Measurements from ENCODE around the gene SUSD2.
A peak's percentile ranks its signal among the peaks of the same experiment; 100 is the strongest.

Gene SUSD2

GRCh38 chr22:24148266-24149197, 32.8 kb upstream of the SUSD2 start:
- H3K27ac ChIP-seq (ENCODE audit: low read depth, low read length, poor library complexity, severe bottlenecking), result no peak overlapping the region
- no peaks in the 10 kb centered on the region for H3K27me3 ChIP-seq (ENCODE audit: insufficient read depth, low read length)
- H3K4me1 ChIP-seq (ENCODE audit: insufficient read depth, low read length, severe bottlenecking), result peaks cover 40% of the 10 kb centered on the region
- H2AFZ ChIP-seq (ENCODE audit: low read length), result no peak overlapping the region
- no peak overlapping the region for H3K4me2 ChIP-seq (ENCODE audit: low read length)
- no peaks in the 10 kb centered on the region for H3K79me2 ChIP-seq (ENCODE audit: insufficient read depth, low read length)
- no peaks in the 10 kb centered on the region for H3K9me3 ChIP-seq (ENCODE audit: low read length)
- no peaks in the 10 kb centered on the region for H4K20me1 ChIP-seq (ENCODE audit: insufficient read depth, low read length)
- no peak overlapping the region for H3K4me3 ChIP-seq (ENCODE audit: low read depth, low read length, poor library complexity, severe bottlenecking)
- TF ChIP-seq EZH2 (IDR thresholded peaks at IDR 0.05; ENCODE audit: borderline replicate concordance, low read length) (no peak), CTCF (IDR thresholded peaks at IDR 0.05; ENCODE audit: low read length) (no peak)
- H3K9ac ChIP-seq (ENCODE audit: low read length), result no peak overlapping the region
- H3K36me3 ChIP-seq (ENCODE audit: insufficient read depth, low read length), result no peaks in the 10 kb centered on the region
- H3K9me2 ChIP-seq (ENCODE audit: low read depth, low read length), result no peaks in the 10 kb centered on the region
- no peaks in the 10 kb centered on the region for H3F3A ChIP-seq (ENCODE audit: insufficient read depth, low read length)

GRCh38 chr22:24149198-24149590, 32.1 kb upstream of the SUSD2 start:
- Histone ChIP-seq H3F3A (ENCODE audit: insufficient read depth, low read length) (no peaks in the 10 kb centered on the region), H4K20me1 (ENCODE audit: insufficient read depth, low read length) (no peaks in the 10 kb centered on the region), H3K4me1 (ENCODE audit: insufficient read depth, low read length, severe bottlenecking) (peaks cover 42% of the 10 kb centered on the region), H3K36me3 (ENCODE audit: insufficient read depth, low read length) (no peaks in the 10 kb centered on the region), H3K9me2 (ENCODE audit: low read depth, low read length) (no peaks in the 10 kb centered on the region), H3K27me3 (ENCODE audit: insufficient read depth, low read length) (no peaks in the 10 kb centered on the region), H3K79me2 (ENCODE audit: insufficient read depth, low read length) (no peaks in the 10 kb centered on the region), H3K9ac (ENCODE audit: low read length) (no peak overlapping the region), H3K4me2 (ENCODE audit: low read length) (no peak overlapping the region), H2AFZ (ENCODE audit: low read length) (no peak overlapping the region), H3K9me3 (ENCODE audit: low read length) (no peaks in the 10 kb centered on the region), H3K4me3 (ENCODE audit: low read depth, low read length, poor library complexity, severe bottlenecking) (no peak overlapping the region), H3K27ac (ENCODE audit: low read depth, low read length, poor library complexity, severe bottlenecking) (no peak overlapping the region)
- TF ChIP-seq EZH2 (IDR thresholded peaks at IDR 0.05; ENCODE audit: borderline replicate concordance, low read length) (no peak), CTCF (IDR thresholded peaks at IDR 0.05; ENCODE audit: low read length) (no peak)

- Histone ChIP-seq H2AFZ (ENCODE audit: low read length) (no peak overlapping the region), H3K4me2 (ENCODE audit: low read length) (no peak overlapping the region), H3K9me2 (ENCODE audit: low read depth, low read length) (no peaks in the 10 kb centered on the region), H3K9me3 (ENCODE audit: low read length) (no peaks in the 10 kb centered on the region), H3K27me3 (ENCODE audit: insufficient read depth, low read length) (no peaks in the 10 kb centered on the region), H3K4me1 (ENCODE audit: insufficient read depth, low read length, severe bottlenecking) (peaks cover 40% of the 10 kb centered on the region), H3K27ac (ENCODE audit: low read depth, low read length, poor library complexity, severe bottlenecking) (peak overlapping the region; percentile 62), H4K20me1 (ENCODE audit: insufficient read depth, low read length) (no peaks in the 10 kb centered on the region), H3K36me3 (ENCODE audit: insufficient read depth, low read length) (no peaks in the 10 kb centered on the region), H3K4me3 (ENCODE audit: low read depth, low read length, poor library complexity, severe bottlenecking) (no peak overlapping the region), H3K9ac (ENCODE audit: low read length) (no peak overlapping the region), H3F3A (ENCODE audit: insufficient read depth, low read length) (no peaks in the 10 kb centered on the region), H3K79me2 (ENCODE audit: insufficient read depth, low read length) (no peaks in the 10 kb centered on the region)
- TF ChIP-seq CTCF (IDR thresholded peaks at IDR 0.05; ENCODE audit: low read length) (no peak), EZH2 (IDR thresholded peaks at IDR 0.05; ENCODE audit: borderline replicate concordance, low read length) (no peak)
These were observed 27.9 kb upstream of the SUSD2 start for GRCh38 chr22:24153353-24153752.
